Ascending aorta (tissue), 2 donors: ENCODE results near the gene MAGOH. TPM values are rescaled to one million over a fixed set of nuclear protein-coding genes. Genes with fewer than 3 reads are reported as not detected.

Experiments used
- DNase-seq, 2 donors: peaks; one replicate each; pipeline ENCODE4 v3.0.0-alpha.2; 2019; ENCODE audit warnings: low spot score in 2 of 2
- H3K27ac ChIP-seq, 2 donors: fragments of 200-600 bp; sonication (generic); one replicate each; pipeline ENCODE4 v1.5.1; 2016 to 2017; ENCODE audit warnings: mild to moderate bottlenecking in 1 of 2
- H3K27me3 ChIP-seq: fragments of 200-600 bp; sonication (generic); one replicate; pipeline ENCODE4 v1.5.1; 2017
- H3K36me3 ChIP-seq, 2 donors: fragments of 200-600 bp; sonication (generic); one replicate each; pipeline ENCODE4 v1.5.1; 2016
- H3K4me1 ChIP-seq, 2 donors: fragments of 200-600 bp; sonication (generic); one replicate each; pipeline ENCODE4 v1.5.1; 2016 to 2017; ENCODE audit warnings: mild to moderate bottlenecking in 1 of 2
- H3K4me3 ChIP-seq, 2 donors: fragments of 200-600 bp; sonication (generic); one replicate each; pipeline ENCODE4 v1.5.1; 2016 to 2017; ENCODE audit warnings: mild to moderate bottlenecking in 1 of 2
- H3K9me3 ChIP-seq, 2 donors: fragments of 200-600 bp; sonication (generic); one replicate each; pipeline ENCODE4 v1.5.1; 2016
- CTCF ChIP-seq, 3 experiments: fragments of 200-600 bp in 2 of 3; fragments of 450-650 bp in 1 of 3; sonication (generic) in 2 of 3; IDR thresholded peaks; one replicate each; pipeline ENCODE4 v1.5.1; 2016 to 2019; ENCODE audit warnings: antibody characterized with exemption in 3 of 3, mild to moderate bottlenecking in 1 of 3, moderate library complexity in 1 of 3
- intact Hi-C: fragments of 100-400 bp; cut with DNase I; formaldehyde crosslinking; loops from one replicate; pipeline ENCODE4 v1.15.1; 2023
- total RNA-seq: library from RNA; depleted of rRNA; stranded (reverse); fragments of >200 nt; gene quantifications from one replicate; pipeline ENCODE4 v1.1.0, GENCODE V29; 2016

Gene MAGOH
- total RNA-seq, 1 donor from 2014 or later, result 10.9 TPM

GRCh38 chr1:53255031-53255430 is 16.7 kb upstream of the MAGOH start:
- intact Hi-C loops, result no loop called here
- Histone ChIP-seq H3K4me1 (no peaks in the 10 kb centered on the region), H3K36me3 (peaks cover 3 to 5% of the 10 kb centered on the region in 2 donors), H3K4me3 (no peak overlapping the region), H3K27me3 (no peaks in the 10 kb centered on the region), H3K9me3 (no peaks in the 10 kb centered on the region), H3K27ac (no peak overlapping the region)
- DNase-seq, result no peak
- TF ChIP-seq CTCF (IDR thresholded peaks at IDR 0.05), result no peak

- no peak overlapping the region for H3K4me3 ChIP-seq
- H3K9me3 ChIP-seq, result no peaks in the 10 kb centered on the region
- no peak overlapping the region for H3K27ac ChIP-seq
- DNase-seq, result no peak
- intact Hi-C loops, result no loop called here
- no peaks in the 10 kb centered on the region for H3K27me3 ChIP-seq
- no peak for TF ChIP-seq CTCF (IDR thresholded peaks at IDR 0.05)
- H3K36me3 ChIP-seq, result peaks cover 3 to 5% of the 10 kb centered on the region in 2 donors
- H3K4me1 ChIP-seq, result no peaks in the 10 kb centered on the region
Measured at GRCh38 chr1:53254011-53254640, 15.8 kb upstream of the MAGOH start.

GRCh38 chr1:53250325-53250724 is 12.0 kb upstream of the MAGOH start:
- DNase-seq, result no peak
- Histone ChIP-seq H3K27me3 (no peaks in the 10 kb centered on the region), H3K4me3 (no peak overlapping the region), H3K9me3 (no peaks in the 10 kb centered on the region), H3K36me3 (peaks cover 0 to 3% of the 10 kb centered on the region in 2 donors), H3K27ac (no peak overlapping the region), H3K4me1 (no peaks in the 10 kb centered on the region)
- intact Hi-C loops, result no loop called here
- TF ChIP-seq CTCF (IDR thresholded peaks at IDR 0.05), result no peak

- Histone ChIP-seq H3K27ac (no peak overlapping the region), H3K36me3 (peaks cover 0 to 3% of the 10 kb centered on the region in 2 donors), H3K27me3 (no peaks in the 10 kb centered on the region), H3K4me1 (no peaks in the 10 kb centered on the region), H3K4me3 (no peak overlapping the region), H3K9me3 (no peaks in the 10 kb centered on the region)
- intact Hi-C loops, result no loop called here
- no peak for DNase-seq
- no peak for TF ChIP-seq CTCF (IDR thresholded peaks at IDR 0.05)
Measured at GRCh38 chr1:53249706-53250105, 11.4 kb upstream of the MAGOH start.

GRCh38 chr1:53246261-53247134 is 8.2 kb upstream of the MAGOH start:
- intact Hi-C loops, result no loop called here
- H3K4me3 ChIP-seq, result no peak overlapping the region
- H3K27me3 ChIP-seq, result no peaks in the 10 kb centered on the region
- H3K36me3 ChIP-seq, result no peaks in the 10 kb centered on the region
- DNase-seq, result no peak
- H3K9me3 ChIP-seq, result no peaks in the 10 kb centered on the region
- no peaks in the 10 kb centered on the region for H3K4me1 ChIP-seq
- TF ChIP-seq CTCF (IDR thresholded peaks at IDR 0.05), result no peak
- no peak overlapping the region for H3K27ac ChIP-seq
